ENCODE data around the gene GPRC5C. TPM values are rescaled to one million over a fixed set of nuclear protein-coding genes. Genes with fewer than 3 reads are reported as not detected.
A peak's percentile ranks its signal among the peaks of the same experiment; 100 is the strongest.

Gene GPRC5C
- total RNA-seq, 3 donors from 2014 or later (not counting 1 experiment from before 2014, with no cell fraction given) = 0.26 to 0.60 (median 0.29) TPM

DNA sequence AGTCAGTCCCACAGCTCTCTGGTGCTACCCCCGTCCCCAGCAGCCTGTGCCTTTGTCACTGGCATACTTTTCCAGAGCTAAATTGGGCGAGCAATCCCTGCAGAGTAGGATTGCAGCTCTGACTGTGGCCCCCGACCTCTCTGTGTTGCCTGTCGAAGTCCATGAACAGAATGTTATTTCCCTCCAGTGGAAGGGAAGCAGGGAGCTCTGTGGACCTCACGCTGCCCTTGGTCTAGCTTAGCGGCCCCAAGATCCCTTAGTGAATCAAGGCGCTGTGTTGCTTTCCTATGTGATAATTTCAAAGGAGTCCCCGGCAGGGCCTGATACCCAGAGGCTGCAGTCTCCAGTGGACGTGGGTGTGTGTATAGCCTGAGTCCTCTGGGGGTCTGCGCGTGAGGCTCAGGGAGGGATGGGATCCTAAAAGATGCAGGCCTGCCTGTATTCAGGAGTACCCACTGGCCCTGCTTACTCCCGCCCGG is 19.1 kb downstream of the GPRC5C start:
- no peak for ATAC-seq
- no peaks in the 10 kb centered on the region for H3K36me3 Mint-ChIP-seq
- no peak overlapping the region for H3K27ac Mint-ChIP-seq
- peaks cover 7 to 21% of the 10 kb centered on the region in 2 donors for H3K4me1 Mint-ChIP-seq
- H3K36me3 ChIP-seq (ENCODE audit: control insufficient read depth, insufficient read depth, low read length) = no peaks in the 10 kb centered on the region
- H3K9me3 ChIP-seq (ENCODE audit: control insufficient read depth, insufficient read depth, low read length) = no peaks in the 10 kb centered on the region
- H3K4me3 Mint-ChIP-seq = no peak overlapping the region
- TF ChIP-seq, protein P1, sequence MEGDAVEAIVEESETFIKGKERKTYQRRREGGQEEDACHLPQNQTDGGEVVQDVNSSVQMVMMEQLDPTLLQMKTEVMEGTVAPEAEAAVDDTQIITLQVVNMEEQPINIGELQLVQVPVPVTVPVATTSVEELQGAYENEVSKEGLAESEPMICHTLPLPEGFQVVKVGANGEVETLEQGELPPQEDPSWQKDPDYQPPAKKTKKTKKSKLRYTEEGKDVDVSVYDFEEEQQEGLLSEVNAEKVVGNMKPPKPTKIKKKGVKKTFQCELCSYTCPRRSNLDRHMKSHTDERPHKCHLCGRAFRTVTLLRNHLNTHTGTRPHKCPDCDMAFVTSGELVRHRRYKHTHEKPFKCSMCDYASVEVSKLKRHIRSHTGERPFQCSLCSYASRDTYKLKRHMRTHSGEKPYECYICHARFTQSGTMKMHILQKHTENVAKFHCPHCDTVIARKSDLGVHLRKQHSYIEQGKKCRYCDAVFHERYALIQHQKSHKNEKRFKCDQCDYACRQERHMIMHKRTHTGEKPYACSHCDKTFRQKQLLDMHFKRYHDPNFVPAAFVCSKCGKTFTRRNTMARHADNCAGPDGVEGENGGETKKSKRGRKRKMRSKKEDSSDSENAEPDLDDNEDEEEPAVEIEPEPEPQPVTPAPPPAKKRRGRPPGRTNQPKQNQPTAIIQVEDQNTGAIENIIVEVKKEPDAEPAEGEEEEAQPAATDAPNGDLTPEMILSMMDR (IDR thresholded peaks at IDR 0.05) = no peak
- intact Hi-C loops (cut with micrococcal nuclease) = no loop called here
- no peak for DNase-seq
- WGBS (ENCODE audit: insufficient coverage) = 91% methylated on average over 13 of the region's 13 CpGs
- H3K9me3 Mint-ChIP-seq = no peaks in the 10 kb centered on the region
- H3K4me1 ChIP-seq (ENCODE audit: control insufficient read depth, insufficient read depth, low read length) = peaks cover 40% of the 10 kb centered on the region
- peaks cover 0 to 2% of the 10 kb centered on the region in 2 donors for H3K27me3 Mint-ChIP-seq (ENCODE audit: low read depth in 2 of 2)
- peaks cover 2% of the 10 kb centered on the region for H3K27me3 ChIP-seq (ENCODE audit: control insufficient read depth, insufficient read depth, low read length)
- H3K4me3 ChIP-seq (ENCODE audit: low read length) = no peak overlapping the region
- H3K27ac ChIP-seq (ENCODE audit: low read length) = no peak overlapping the region

DNA sequence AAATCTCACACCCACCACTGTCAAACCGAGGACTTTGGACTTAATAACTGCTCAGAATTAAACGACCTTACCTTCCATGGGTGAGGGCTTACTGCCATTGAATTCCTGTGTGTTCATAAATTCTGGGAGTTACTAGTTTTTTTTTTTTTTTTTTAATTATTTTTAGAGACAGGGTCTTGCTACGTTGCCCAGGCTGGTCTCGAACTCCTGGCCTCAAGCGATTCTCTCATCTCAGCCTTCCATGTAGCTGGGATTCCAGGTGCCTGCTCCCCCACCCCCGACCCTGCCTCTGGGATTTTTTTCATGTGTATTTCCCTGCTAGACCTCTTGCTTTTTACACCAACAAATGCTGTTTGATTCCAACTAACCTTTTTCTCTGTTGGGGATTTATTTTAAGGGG is 19.7 kb downstream of the GPRC5C start:
- no peak overlapping the region for H3K27ac ChIP-seq (ENCODE audit: low read length)
- Mint-ChIP-seq H3K27me3 (ENCODE audit: low read depth in 2 of 2) (peaks cover 0 to 2% of the 10 kb centered on the region in 2 donors), H3K27ac (no peak overlapping the region), H3K36me3 (no peaks in the 10 kb centered on the region), H3K9me3 (no peaks in the 10 kb centered on the region), H3K4me3 (no peak overlapping the region), H3K4me1 (peaks cover 7 to 24% of the 10 kb centered on the region in 2 donors)
- intact Hi-C loops (cut with micrococcal nuclease) = no loop called here
- peaks cover 38% of the 10 kb centered on the region for H3K4me1 ChIP-seq (ENCODE audit: control insufficient read depth, insufficient read depth, low read length)
- ATAC-seq (no peak), DNase-seq (no peak)
- H3K9me3 ChIP-seq (ENCODE audit: control insufficient read depth, insufficient read depth, low read length) = no peaks in the 10 kb centered on the region
- H3K4me3 ChIP-seq (ENCODE audit: low read length) = no peak overlapping the region
- no peaks in the 10 kb centered on the region for H3K36me3 ChIP-seq (ENCODE audit: control insufficient read depth, insufficient read depth, low read length)
- peaks cover 2% of the 10 kb centered on the region for H3K27me3 ChIP-seq (ENCODE audit: control insufficient read depth, insufficient read depth, low read length)
- WGBS (ENCODE audit: insufficient coverage) = 88% methylated on average over 6 of the region's 6 CpGs
- TF ChIP-seq, protein P1 (IDR thresholded peaks at IDR 0.05) = no peak

DNA sequence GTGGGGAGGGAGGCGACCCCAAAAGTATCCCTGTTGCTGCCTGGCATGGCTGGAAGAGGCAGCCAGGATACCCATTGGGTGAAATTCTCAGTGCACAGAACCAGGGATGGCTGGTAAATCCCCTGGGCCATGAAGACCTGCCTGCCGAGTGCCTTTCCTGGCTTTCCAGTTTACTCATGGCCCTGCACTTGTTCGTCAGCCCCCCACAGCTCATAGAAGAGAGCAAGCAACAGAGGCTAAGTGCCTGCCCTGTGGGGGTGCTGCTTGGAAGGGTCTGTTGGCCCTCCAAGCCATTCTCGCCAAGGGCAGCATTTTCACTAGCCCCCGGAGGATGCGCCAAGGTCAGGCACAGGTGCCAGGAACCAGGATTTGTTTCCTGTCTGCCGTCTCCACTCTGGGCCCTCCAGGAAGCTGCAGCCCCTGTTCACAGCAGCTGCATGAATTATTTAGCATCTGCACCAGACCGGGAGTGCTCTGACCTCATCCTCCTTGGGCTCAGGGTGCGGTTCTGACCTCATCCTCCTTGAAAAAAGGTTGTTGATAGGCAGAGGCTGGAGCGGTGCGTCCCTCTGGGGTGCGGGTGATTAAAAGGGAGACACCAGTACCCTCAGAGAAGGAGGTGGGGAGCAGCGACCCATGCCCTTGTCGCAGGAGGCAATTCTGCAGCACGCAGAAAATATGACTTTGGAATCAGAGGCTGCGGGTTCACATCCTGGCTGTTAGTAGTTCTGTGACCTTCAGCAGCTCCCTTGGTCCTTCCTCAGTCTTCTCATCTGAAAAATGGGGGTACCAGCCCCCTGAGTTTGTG is 20.3 kb downstream of the GPRC5C start:
- TF ChIP-seq, protein P1 (IDR thresholded peaks at IDR 0.05) = no peak

More for the DNA sequence above, 20.3 kb downstream of the GPRC5C start:
- intact Hi-C loops (cut with micrococcal nuclease) = no loop called here
- no peaks in the 10 kb centered on the region for H3K36me3 ChIP-seq (ENCODE audit: control insufficient read depth, insufficient read depth, low read length)
- ATAC-seq (no peak), DNase-seq (no peak)
- H3K4me1 ChIP-seq (ENCODE audit: control insufficient read depth, insufficient read depth, low read length) = peaks cover 36% of the 10 kb centered on the region
- peaks cover 11 to 25% of the 10 kb centered on the region in 2 donors for H3K4me1 Mint-ChIP-seq
- H3K9me3 Mint-ChIP-seq = no peaks in the 10 kb centered on the region
- WGBS (ENCODE audit: insufficient coverage) = 54% methylated on average over 16 of the region's 16 CpGs
- no peaks in the 10 kb centered on the region for H3K27me3 Mint-ChIP-seq (ENCODE audit: low read depth in 2 of 2)
- H3K36me3 Mint-ChIP-seq = no peaks in the 10 kb centered on the region
- no peak overlapping the region for H3K27ac Mint-ChIP-seq
- H3K4me3 ChIP-seq (ENCODE audit: low read length) = no peak overlapping the region
- peak overlapping the region; percentile 64 for H3K4me3 Mint-ChIP-seq
- H3K27me3 ChIP-seq (ENCODE audit: control insufficient read depth, insufficient read depth, low read length) = peaks cover 2% of the 10 kb centered on the region
- no peaks in the 10 kb centered on the region for H3K9me3 ChIP-seq (ENCODE audit: control insufficient read depth, insufficient read depth, low read length)
- no peak overlapping the region for H3K27ac ChIP-seq (ENCODE audit: low read length)
